GF-D8 (cell line): ENCODE results near the gene GP1BB.
"Not testable (repeated sequence)": the region's sequence is repeated elsewhere in the genome, so short reads cannot be mapped to it uniquely, and the experiment has no call there.

Source experiments
- DNase-seq: peaks from one replicate; lab custom pipeline; 2025; lab: John Stamatoyannopoulos, UW

The GP1BB gene

GRCh38 chr22:19723232-19723982 lies at the start of gene GP1BB:
TSS of gene GP1BB (plus strand) at chr22:19723539. CDS start at chr22:19723570, 31 bp downstream.
- no peak for DNase-seq

- no peak for DNase-seq
Measured at GRCh38 chr22:19673660-19674059, 49.7 kb upstream of the GP1BB start.

- DNase-seq = no peak
Measured at GRCh38 chr22:19674129-19674928, 49.0 kb upstream of the GP1BB start.

GRCh38 chr22:19674929-19675253 lies 48.4 kb upstream of the GP1BB start:
- no peak for DNase-seq

GRCh38 chr22:19675428-19675827 lies 47.9 kb upstream of the GP1BB start:
- no peak for DNase-seq

- DNase-seq = not testable (repeated sequence)
Measured at GRCh38 chr22:19676437-19676836, 46.9 kb upstream of the GP1BB start.

- DNase-seq = no peak
Measured at GRCh38 chr22:19678949-19679521, 44.3 kb upstream of the GP1BB start.

GRCh38 chr22:19679522-19680101 lies 43.7 kb upstream of the GP1BB start:
- no peak for DNase-seq

- DNase-seq = no peak
Measured at GRCh38 chr22:19680287-19680881, 43.0 kb upstream of the GP1BB start.

- DNase-seq = no peak
Measured at GRCh38 chr22:19680911-19681862, 42.2 kb upstream of the GP1BB start.

GRCh38 chr22:19681863-19682245 lies 41.5 kb upstream of the GP1BB start:
- no peak for DNase-seq

- DNase-seq = peak; percentile 21
Measured at GRCh38 chr22:19686946-19687345, 36.4 kb upstream of the GP1BB start.

GRCh38 chr22:19687561-19688300 lies 35.6 kb upstream of the GP1BB start:
- peak; percentile 96 for DNase-seq

- DNase-seq = peak; percentile 69
Measured at GRCh38 chr22:19688301-19689290, 34.7 kb upstream of the GP1BB start.

- no peak for DNase-seq
Measured at GRCh38 chr22:19689408-19689807, 33.9 kb upstream of the GP1BB start.

- DNase-seq = no peak
Measured at GRCh38 chr22:19691007-19691720, 32.2 kb upstream of the GP1BB start.

GRCh38 chr22:19691721-19692341 lies 31.5 kb upstream of the GP1BB start:
- DNase-seq = no peak

GRCh38 chr22:19693581-19693980 lies 29.8 kb upstream of the GP1BB start:
- no peak for DNase-seq
